ENCODE results near the gene GRM8.

DNA sequence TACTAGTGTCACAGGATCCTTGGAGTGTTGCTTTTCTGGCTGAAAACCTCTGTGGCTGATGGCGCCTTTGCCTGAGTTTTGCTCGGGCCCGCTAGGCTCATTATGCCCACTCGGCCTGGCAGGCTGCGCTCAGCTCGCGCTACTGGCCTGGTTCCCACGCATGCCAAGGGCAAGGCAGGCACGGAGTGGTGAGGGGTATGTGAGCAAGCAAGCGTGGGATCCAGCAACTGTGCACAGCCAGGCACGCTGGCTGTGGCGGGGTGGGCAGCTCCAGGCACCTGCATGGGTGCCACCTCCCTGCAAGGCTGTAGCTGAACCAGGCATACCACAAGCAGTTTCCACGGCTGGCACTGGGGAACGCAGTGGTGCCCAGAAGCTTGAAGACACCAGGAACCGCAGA, 562.6 kb downstream of the GRM8 start:
- TF ChIP-seq POLR2AphosphoS5 (IDR thresholded peaks at IDR 0.05): no peak
- no peak for TF ChIP-seq POLR2A (IDR thresholded peaks at IDR 0.05)
- TF ChIP-seq, protein P1, sequence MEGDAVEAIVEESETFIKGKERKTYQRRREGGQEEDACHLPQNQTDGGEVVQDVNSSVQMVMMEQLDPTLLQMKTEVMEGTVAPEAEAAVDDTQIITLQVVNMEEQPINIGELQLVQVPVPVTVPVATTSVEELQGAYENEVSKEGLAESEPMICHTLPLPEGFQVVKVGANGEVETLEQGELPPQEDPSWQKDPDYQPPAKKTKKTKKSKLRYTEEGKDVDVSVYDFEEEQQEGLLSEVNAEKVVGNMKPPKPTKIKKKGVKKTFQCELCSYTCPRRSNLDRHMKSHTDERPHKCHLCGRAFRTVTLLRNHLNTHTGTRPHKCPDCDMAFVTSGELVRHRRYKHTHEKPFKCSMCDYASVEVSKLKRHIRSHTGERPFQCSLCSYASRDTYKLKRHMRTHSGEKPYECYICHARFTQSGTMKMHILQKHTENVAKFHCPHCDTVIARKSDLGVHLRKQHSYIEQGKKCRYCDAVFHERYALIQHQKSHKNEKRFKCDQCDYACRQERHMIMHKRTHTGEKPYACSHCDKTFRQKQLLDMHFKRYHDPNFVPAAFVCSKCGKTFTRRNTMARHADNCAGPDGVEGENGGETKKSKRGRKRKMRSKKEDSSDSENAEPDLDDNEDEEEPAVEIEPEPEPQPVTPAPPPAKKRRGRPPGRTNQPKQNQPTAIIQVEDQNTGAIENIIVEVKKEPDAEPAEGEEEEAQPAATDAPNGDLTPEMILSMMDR (IDR thresholded peaks at IDR 0.05): no peak

Measured in suprapubic skin (tissue), 4 donors.